PFSK-1 (cell line): ENCODE results near the gene XYLT2.

Experiments
- FOXP2 ChIP-seq: optimal IDR thresholded peaks from 2 replicates; pipeline ENCODE3; 2011; ENCODE audit warnings: borderline replicate concordance, control low read depth, inconsistent platforms; ENCODE audit not compliant: insufficient read depth; ENCODE audit errors: extremely low read length, extremely low read depth
- POLR2AphosphoS5 ChIP-seq: IDR thresholded peaks from 2 replicates; pipeline ENCODE4 v1.6.1; 2012; ENCODE audit warnings: low read depth, mild to moderate bottlenecking, control low read depth, low read length, moderate library complexity
- SIN3A ChIP-seq: IDR thresholded peaks from 2 replicates; pipeline ENCODE4 v1.6.1; 2012; ENCODE audit warnings: mild to moderate bottlenecking, low read length, moderate library complexity, borderline replicate concordance; ENCODE audit not compliant: insufficient read depth
- TAF1 ChIP-seq: IDR thresholded peaks from 2 replicates; pipeline ENCODE4 v1.6.1; 2012; ENCODE audit warnings: low read length, control low read depth, borderline replicate concordance; ENCODE audit not compliant: insufficient read depth
- TF ChIP-seq, protein P1 (sequence below), 2 experiments: IDR thresholded peaks; 2 replicates each; pipeline versions ENCODE4 v1.6.1 to v1.8.0; 2011 to 2012; ENCODE audit warnings: low read depth in 2 of 2, low read length in 2 of 2, control low read depth in 1 of 2, inconsistent platforms in 1 of 2, mild to moderate bottlenecking in 1 of 2, moderate library complexity in 1 of 2; ENCODE audit not compliant: insufficient read depth in 1 of 2

XYLT2 gene

DNA sequence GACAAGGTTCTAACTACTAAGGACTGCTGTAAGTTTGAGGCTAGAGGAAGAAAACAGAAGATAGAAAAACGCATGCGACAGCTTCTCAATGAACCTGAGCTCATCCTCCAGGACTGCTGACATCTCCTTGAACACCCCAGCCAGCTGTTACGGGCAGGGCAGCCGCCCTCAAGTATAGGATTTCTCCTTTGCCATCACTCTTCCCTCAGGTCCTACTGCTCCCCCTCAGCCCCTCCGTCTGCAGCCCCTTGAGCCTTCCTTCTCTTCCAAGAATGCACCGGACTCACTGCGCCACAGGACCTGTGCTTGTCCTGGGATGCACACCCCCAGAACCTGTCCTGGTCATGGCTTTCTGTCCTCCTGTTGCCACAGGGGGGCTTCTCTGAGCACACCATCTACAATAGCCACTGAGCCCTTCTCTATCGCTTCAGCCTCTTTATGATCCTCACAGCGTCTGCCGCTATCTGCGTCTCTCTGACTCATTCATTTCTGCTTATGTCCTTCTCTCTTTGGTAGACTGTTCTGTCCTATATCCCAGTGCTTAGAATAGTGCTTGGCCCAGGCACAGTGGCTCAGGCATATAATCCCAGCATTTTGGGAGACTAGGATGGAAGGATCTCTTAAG lies 15.7 kb upstream of the XYLT2 start:
- TF ChIP-seq POLR2AphosphoS5 (no peak), FOXP2 (no peak), TAF1 (no peak), SIN3A (no peak)
- TF ChIP-seq, protein P1, sequence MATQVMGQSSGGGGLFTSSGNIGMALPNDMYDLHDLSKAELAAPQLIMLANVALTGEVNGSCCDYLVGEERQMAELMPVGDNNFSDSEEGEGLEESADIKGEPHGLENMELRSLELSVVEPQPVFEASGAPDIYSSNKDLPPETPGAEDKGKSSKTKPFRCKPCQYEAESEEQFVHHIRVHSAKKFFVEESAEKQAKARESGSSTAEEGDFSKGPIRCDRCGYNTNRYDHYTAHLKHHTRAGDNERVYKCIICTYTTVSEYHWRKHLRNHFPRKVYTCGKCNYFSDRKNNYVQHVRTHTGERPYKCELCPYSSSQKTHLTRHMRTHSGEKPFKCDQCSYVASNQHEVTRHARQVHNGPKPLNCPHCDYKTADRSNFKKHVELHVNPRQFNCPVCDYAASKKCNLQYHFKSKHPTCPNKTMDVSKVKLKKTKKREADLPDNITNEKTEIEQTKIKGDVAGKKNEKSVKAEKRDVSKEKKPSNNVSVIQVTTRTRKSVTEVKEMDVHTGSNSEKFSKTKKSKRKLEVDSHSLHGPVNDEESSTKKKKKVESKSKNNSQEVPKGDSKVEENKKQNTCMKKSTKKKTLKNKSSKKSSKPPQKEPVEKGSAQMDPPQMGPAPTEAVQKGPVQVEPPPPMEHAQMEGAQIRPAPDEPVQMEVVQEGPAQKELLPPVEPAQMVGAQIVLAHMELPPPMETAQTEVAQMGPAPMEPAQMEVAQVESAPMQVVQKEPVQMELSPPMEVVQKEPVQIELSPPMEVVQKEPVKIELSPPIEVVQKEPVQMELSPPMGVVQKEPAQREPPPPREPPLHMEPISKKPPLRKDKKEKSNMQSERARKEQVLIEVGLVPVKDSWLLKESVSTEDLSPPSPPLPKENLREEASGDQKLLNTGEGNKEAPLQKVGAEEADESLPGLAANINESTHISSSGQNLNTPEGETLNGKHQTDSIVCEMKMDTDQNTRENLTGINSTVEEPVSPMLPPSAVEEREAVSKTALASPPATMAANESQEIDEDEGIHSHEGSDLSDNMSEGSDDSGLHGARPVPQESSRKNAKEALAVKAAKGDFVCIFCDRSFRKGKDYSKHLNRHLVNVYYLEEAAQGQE (IDR thresholded peaks at IDR 0.05; ENCODE audit: insufficient read depth in 1 of 2, low read depth in 2 of 2, low read length in 2 of 2), result no peak

DNA sequence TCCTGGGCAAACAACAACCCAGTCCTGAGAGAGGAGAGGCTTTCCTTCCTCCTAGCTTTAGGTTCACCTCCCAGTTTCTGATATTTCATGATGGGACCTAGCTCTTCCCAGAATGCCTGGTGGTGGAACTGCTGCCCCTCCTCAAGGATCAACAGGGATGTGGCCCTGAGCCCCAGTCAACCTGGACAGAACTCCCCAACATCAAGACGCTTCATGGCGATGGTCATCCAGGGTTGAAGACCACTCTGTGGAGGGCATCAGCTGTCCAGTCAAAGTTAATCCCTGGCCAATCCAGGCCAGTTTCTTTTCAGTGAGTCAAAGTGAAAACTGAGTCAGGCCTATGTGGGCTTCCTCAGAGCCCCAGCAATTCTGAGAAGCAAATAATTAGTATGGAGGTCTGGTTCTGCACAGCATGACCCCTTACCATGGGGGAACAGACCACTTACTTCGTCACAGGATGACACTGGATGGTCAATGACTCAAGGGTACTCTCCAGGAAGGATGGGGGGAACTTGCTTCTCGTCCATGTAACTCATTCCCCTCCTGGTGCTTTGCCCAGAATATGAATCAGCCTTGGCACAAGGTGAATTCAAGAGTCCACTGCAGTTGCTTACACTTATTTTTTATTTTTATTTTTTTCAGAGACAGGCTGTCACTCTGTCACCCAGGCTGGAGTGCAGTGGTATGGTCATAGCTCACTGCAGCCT lies 14.7 kb upstream of the XYLT2 start:
- TF ChIP-seq TAF1 (no peak), POLR2AphosphoS5 (no peak), FOXP2 (no peak), SIN3A (no peak)
- TF ChIP-seq, protein P1 (IDR thresholded peaks at IDR 0.05; ENCODE audit: insufficient read depth in 1 of 2, low read depth in 2 of 2, low read length in 2 of 2), result no peak

DNA sequence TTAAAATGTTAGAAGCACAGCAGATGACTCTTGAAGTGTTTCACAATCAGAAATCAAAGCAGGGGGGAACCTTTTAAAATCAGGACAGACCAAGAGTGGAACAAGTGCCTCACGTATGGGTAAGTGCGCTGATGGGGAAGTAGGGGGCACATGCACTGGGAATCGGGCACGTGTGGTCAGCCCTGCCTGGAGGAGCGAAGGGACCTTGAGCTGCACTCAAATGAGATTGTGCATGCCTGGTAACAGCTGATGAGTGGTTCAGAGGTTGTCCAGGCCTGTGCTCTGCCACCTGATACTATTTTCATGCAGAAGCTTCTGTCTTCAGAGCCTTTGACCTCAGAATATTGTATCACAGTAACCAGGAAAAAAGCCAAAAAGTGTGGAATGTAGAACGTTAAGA lies 13.7 kb upstream of the XYLT2 start:
- TF ChIP-seq SIN3A, result no peak
- TF ChIP-seq POLR2AphosphoS5, result no peak
- TF ChIP-seq, protein P1 (IDR thresholded peaks at IDR 0.05; ENCODE audit: insufficient read depth in 1 of 2, low read depth in 2 of 2, low read length in 2 of 2), result no peak
- no peak for TF ChIP-seq TAF1
- TF ChIP-seq FOXP2, result no peak

DNA sequence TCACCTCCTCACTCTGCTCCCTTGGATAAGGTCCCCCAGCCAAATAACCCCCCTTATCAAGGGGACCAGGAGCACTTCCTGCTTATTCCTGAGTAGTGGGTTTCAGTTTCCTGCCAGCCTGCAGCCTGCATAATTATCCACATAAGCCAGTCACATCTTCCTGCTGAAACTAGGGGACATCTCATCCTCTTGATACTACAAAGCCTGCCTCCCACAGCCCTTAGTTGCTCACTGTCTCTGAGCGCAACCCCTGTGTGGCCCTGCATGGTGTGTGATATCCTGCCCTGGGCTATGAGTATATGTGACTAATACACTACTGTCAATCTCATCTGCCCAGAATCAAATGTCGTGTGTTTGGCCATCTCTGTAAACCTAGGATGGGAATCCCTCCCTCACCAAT lies 8.0 kb upstream of the XYLT2 start:
- TF ChIP-seq POLR2AphosphoS5, result no peak
- TF ChIP-seq FOXP2, result no peak
- TF ChIP-seq, protein P1 (IDR thresholded peaks at IDR 0.05; ENCODE audit: insufficient read depth in 1 of 2, low read depth in 2 of 2, low read length in 2 of 2), result no peak
- TF ChIP-seq TAF1, result no peak
- TF ChIP-seq SIN3A, result no peak

DNA sequence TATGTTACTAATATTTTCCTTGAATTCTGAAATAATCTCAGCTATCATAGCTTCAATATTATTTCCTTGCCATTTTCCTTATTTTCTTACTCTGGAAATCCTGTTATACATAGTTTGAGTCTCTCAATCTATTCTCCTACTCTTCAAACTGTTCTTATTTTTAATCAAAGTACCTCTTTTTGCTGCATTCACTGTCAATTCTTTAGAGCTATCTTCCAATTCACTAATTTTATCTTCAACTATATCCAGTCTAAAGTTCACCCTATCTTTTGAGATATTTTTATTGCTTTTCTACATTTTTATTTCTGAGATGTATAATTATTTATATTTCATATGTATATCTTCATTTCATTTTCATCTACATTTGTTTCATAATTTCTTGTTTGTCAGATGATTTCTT lies 7.3 kb upstream of the XYLT2 start:
- TF ChIP-seq TAF1 (no peak), POLR2AphosphoS5 (no peak), SIN3A (no peak), FOXP2 (no peak)
- TF ChIP-seq, protein P1 (IDR thresholded peaks at IDR 0.05; ENCODE audit: insufficient read depth in 1 of 2, low read depth in 2 of 2, low read length in 2 of 2), result no peak
